Uterus (tissue), 2 donors: ENCODE results near the gene WDFY4.

Experiments used
- CTCF ChIP-seq, 4 experiments: fragments of 200-600 bp in 2 of 4; fragments of 450-650 bp in 2 of 4; sonication (generic) in 2 of 4; IDR thresholded peaks; one replicate each; pipeline ENCODE4 v1.5.1; 2016 to 2019; ENCODE audit warnings: antibody characterized with exemption in 4 of 4, mild to moderate bottlenecking in 2 of 4, moderate library complexity in 1 of 4
- POLR2A ChIP-seq, 2 donors: fragments of 450-650 bp; IDR thresholded peaks; one replicate each; pipeline ENCODE4 v1.6.1; 2016; ENCODE audit warnings: antibody characterized with exemption in 2 of 2, mild to moderate bottlenecking in 1 of 2, moderate library complexity in 1 of 2

- no peak for TF ChIP-seq CTCF (IDR thresholded peaks at IDR 0.05)
- no peak for TF ChIP-seq POLR2A (IDR thresholded peaks at IDR 0.05)
Measured at GRCh38 chr10:48844616-48845015, 159.9 kb downstream of the WDFY4 start.
